Measurements from ENCODE around the gene NRP2.

DNA sequence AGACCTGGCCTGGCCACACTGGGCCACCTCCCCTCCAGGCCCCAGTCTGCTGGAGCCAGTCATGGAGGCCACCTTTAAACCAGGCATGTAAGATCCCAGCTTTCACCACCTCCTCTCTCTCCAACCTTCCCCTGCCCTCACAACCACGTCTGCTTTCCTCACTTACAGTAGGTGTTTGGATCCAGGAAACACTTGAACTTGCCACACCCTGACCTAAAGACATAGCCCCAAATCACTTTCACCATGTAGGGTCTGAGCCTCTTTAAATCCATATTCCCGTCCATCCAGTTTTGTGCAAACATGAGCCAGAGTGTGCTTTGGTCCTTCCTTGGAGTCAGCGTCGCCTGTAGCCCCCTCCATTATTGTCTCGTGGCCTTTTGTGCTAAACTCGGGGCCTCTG, 66.8 kb downstream of the NRP2 start:
- TF ChIP-seq, protein P1, sequence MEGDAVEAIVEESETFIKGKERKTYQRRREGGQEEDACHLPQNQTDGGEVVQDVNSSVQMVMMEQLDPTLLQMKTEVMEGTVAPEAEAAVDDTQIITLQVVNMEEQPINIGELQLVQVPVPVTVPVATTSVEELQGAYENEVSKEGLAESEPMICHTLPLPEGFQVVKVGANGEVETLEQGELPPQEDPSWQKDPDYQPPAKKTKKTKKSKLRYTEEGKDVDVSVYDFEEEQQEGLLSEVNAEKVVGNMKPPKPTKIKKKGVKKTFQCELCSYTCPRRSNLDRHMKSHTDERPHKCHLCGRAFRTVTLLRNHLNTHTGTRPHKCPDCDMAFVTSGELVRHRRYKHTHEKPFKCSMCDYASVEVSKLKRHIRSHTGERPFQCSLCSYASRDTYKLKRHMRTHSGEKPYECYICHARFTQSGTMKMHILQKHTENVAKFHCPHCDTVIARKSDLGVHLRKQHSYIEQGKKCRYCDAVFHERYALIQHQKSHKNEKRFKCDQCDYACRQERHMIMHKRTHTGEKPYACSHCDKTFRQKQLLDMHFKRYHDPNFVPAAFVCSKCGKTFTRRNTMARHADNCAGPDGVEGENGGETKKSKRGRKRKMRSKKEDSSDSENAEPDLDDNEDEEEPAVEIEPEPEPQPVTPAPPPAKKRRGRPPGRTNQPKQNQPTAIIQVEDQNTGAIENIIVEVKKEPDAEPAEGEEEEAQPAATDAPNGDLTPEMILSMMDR (IDR thresholded peaks at IDR 0.05) = no peak
- no peak for TF ChIP-seq POLR2AphosphoS5 (IDR thresholded peaks at IDR 0.05)
- TF ChIP-seq POLR2A (IDR thresholded peaks at IDR 0.05) = no peak
- TF ChIP-seq EP300 (IDR thresholded peaks at IDR 0.05) = no peak

Measured in upper lobe of left lung (tissue), 4 donors.